PFSK-1 (cell line): Measurements from ENCODE around the gene DDO.

Experiments
- POLR2AphosphoS5 ChIP-seq: IDR thresholded peaks from 2 replicates; pipeline ENCODE4 v1.6.1; 2012; ENCODE audit warnings: low read depth, mild to moderate bottlenecking, control low read depth, low read length, moderate library complexity
- TF ChIP-seq, protein P1 (sequence below), 2 experiments: IDR thresholded peaks; 2 replicates each; pipeline versions ENCODE4 v1.6.1 to v1.8.0; 2011 to 2012; ENCODE audit warnings: low read depth in 2 of 2, low read length in 2 of 2, control low read depth in 1 of 2, inconsistent platforms in 1 of 2, mild to moderate bottlenecking in 1 of 2, moderate library complexity in 1 of 2; ENCODE audit not compliant: insufficient read depth in 1 of 2

DNA sequence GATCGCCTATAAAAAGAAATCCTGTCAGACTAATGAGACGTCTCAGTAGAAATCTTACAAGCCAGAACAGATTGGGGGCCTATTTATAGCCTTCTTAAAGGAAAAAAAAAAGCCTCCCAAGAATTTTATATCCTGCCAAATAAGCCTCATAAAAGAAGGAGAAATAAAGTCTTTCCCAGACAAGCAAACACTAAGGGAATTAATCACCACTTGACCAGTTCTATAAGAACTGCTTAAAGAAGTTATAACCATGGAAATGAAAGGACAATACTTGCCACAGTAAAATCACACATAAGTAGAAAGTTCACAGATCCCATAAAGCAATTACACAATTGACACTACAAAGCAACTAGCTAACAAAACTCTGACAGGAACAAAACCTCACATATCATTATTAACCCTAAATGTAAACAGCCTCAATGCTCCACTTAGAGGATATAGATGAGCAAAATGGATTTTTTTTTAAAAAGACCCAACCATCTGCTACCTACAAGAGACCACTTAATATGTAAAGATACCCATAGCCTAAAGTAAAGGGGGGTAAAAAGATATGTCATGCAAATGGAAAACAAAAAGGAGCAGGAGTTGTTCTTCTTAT, 47.6 kb upstream of the DDO start:
- TF ChIP-seq, protein P1, sequence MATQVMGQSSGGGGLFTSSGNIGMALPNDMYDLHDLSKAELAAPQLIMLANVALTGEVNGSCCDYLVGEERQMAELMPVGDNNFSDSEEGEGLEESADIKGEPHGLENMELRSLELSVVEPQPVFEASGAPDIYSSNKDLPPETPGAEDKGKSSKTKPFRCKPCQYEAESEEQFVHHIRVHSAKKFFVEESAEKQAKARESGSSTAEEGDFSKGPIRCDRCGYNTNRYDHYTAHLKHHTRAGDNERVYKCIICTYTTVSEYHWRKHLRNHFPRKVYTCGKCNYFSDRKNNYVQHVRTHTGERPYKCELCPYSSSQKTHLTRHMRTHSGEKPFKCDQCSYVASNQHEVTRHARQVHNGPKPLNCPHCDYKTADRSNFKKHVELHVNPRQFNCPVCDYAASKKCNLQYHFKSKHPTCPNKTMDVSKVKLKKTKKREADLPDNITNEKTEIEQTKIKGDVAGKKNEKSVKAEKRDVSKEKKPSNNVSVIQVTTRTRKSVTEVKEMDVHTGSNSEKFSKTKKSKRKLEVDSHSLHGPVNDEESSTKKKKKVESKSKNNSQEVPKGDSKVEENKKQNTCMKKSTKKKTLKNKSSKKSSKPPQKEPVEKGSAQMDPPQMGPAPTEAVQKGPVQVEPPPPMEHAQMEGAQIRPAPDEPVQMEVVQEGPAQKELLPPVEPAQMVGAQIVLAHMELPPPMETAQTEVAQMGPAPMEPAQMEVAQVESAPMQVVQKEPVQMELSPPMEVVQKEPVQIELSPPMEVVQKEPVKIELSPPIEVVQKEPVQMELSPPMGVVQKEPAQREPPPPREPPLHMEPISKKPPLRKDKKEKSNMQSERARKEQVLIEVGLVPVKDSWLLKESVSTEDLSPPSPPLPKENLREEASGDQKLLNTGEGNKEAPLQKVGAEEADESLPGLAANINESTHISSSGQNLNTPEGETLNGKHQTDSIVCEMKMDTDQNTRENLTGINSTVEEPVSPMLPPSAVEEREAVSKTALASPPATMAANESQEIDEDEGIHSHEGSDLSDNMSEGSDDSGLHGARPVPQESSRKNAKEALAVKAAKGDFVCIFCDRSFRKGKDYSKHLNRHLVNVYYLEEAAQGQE (IDR thresholded peaks at IDR 0.05; ENCODE audit: insufficient read depth in 1 of 2, low read depth in 2 of 2, low read length in 2 of 2), result no peak
- TF ChIP-seq POLR2AphosphoS5, result no peak
